AG04450 (cell line): Measurements from ENCODE around the gene ONECUT1. TPM values are rescaled to one million over a fixed set of nuclear protein-coding genes. Genes with fewer than 3 reads are reported as not detected.

ENCODE experiments used
- CTCF ChIA-PET: fragments of 300-600, 350-600 bp; formaldehyde crosslinking; extraction: SDS; loops from one replicate; lab custom pipeline; 2022; ENCODE audit warnings: antibody characterized with exemption, inconsistent platforms; lab: Charles Lee
- POLR2A ChIA-PET: fragments of 350-600 bp; formaldehyde crosslinking; extraction: SDS; loops from one replicate; lab custom pipeline; 2021; ENCODE audit warnings: antibody characterized with exemption, inconsistent platforms; lab: Yijun Ruan, JAX
- DNase-seq: peaks from one replicate; pipeline ENCODE4 v3.0.0-alpha.2; 2011; ENCODE audit warnings: low read depth, low spot score
- H3K27ac ChIP-seq: one replicate; pipeline ENCODE4 v1.5.1; 2012; ENCODE audit warnings: low read depth, low read length, control low read depth
- H3K27me3 ChIP-seq: one replicate; pipeline ENCODE4 v1.6.0; 2012; ENCODE audit warnings: low read length; ENCODE audit not compliant: control insufficient read depth, insufficient read depth
- H3K4me3 ChIP-seq: 2 replicates; pipeline ENCODE4 v1.5.1; 2011; ENCODE audit warnings: mild to moderate bottlenecking, low read depth, low read length, control low read depth
- H3K9me3 ChIP-seq: 2 replicates; pipeline ENCODE4 v1.5.1; 2012; ENCODE audit warnings: low read length; ENCODE audit not compliant: control insufficient read depth, insufficient read depth
- polyA plus RNA-seq: library from polyadenylated mRNA; depleted of rRNA; stranded (reverse); fragments of >200 nt; gene quantifications from 2 replicates; pipeline ENCODE4 v1.2.3, GENCODE V29; 2011
- TF ChIP-seq, protein P1 (sequence below): IDR thresholded peaks from 2 replicates; pipeline ENCODE4 v1.5.1; 2011; ENCODE audit warnings: low read depth, low read length, control low read depth, inconsistent platforms

ONECUT1 gene
- polyA plus RNA-seq, 1 experiment: not detected

- no peak overlapping the region for H3K27ac ChIP-seq
- peaks cover 9% of the 10 kb centered on the region; the same call in 1 of the 2 replicates for H3K9me3 ChIP-seq
- POLR2A ChIA-PET: no interaction called here
- no peak overlapping the region for H3K4me3 ChIP-seq
- H3K27me3 ChIP-seq: peaks cover 99% of the 10 kb centered on the region
- CTCF ChIA-PET: no interaction called here
- TF ChIP-seq, protein P1, sequence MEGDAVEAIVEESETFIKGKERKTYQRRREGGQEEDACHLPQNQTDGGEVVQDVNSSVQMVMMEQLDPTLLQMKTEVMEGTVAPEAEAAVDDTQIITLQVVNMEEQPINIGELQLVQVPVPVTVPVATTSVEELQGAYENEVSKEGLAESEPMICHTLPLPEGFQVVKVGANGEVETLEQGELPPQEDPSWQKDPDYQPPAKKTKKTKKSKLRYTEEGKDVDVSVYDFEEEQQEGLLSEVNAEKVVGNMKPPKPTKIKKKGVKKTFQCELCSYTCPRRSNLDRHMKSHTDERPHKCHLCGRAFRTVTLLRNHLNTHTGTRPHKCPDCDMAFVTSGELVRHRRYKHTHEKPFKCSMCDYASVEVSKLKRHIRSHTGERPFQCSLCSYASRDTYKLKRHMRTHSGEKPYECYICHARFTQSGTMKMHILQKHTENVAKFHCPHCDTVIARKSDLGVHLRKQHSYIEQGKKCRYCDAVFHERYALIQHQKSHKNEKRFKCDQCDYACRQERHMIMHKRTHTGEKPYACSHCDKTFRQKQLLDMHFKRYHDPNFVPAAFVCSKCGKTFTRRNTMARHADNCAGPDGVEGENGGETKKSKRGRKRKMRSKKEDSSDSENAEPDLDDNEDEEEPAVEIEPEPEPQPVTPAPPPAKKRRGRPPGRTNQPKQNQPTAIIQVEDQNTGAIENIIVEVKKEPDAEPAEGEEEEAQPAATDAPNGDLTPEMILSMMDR: no peak
- DNase-seq: no peak
Measured at GRCh38 chr15:52800828-52801747, 11.0 kb upstream of the ONECUT1 start.

DNA sequence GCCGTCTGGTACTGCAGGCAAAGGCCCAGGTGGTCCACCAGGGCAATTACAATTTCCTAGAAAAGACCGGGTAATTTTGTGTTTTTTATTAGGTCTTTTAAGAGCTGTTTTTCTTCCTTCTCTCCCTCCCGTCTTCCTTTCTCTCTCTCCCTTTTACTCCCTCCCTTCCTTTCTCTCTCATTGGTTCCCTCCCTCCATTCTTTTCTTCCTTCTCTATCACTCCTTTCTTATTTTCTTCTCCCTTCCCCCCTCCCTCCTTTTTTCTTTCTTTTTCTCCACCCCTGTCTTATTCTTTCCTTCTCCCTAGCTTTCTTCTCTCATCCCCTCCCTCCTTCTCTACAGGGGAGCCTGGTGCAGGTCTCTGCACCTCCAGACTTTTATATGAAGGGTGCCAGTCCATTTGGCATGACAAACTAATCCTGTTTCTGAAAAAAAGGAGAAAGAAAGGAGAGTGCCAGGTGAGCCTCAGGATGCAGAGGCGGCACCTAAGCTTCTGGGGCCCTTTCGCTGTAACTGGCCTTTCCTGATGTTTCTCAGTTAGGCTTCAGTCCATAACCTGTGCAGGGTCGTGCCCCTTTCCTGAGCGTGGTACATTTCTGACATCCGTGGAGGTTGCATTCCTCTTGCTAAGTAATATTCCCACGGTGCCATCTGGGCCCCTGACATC lies 9.1 kb upstream of the ONECUT1 start:
- H3K27me3 ChIP-seq: peaks cover 99% of the 10 kb centered on the region
- H3K4me3 ChIP-seq: no peak overlapping the region
- no peak overlapping the region for H3K27ac ChIP-seq
- peaks cover 18% of the 10 kb centered on the region; the same call in 1 of the 2 replicates for H3K9me3 ChIP-seq
- ChIA-PET POLR2A (no interaction called here), CTCF (no interaction called here)
- no peak for DNase-seq
- TF ChIP-seq, protein P1: no peak

DNA sequence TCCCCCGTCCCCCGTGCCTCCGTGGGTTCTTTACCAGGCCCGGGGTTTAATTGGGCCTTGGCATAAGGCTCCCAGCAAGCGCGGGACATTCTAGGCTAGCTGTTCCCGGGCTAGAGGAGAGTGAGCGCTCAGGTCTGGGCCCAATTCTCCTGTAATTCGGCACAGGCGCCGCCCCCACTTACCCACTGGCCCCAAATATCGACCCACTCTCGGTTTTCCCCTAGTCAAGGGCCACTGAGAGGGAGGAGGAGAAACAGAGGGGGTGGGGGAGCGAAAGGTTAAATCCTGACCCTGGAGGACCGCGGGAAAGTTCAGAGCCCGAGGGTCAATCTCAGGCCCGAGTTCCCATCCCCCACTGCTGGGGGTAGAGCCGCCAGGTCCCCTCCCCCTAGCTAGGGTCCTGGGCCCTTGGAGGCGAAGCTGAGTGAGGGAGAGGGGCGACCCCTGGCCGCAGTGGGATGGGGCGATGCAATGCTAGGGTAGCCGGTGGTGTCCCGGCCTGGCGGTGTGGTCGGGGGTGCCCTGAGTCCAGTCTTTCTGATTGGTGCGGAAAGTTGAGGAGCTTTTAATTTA lies 8.5 kb upstream of the ONECUT1 start:
- DNase-seq: no peak
- H3K27ac ChIP-seq: no peak overlapping the region
- peaks cover 97% of the 10 kb centered on the region for H3K27me3 ChIP-seq
- peaks cover 18% of the 10 kb centered on the region; the same call in 1 of the 2 replicates for H3K9me3 ChIP-seq
- H3K4me3 ChIP-seq: no peak overlapping the region
- ChIA-PET POLR2A (no interaction called here), CTCF (no interaction called here)
- TF ChIP-seq, protein P1: no peak

DNA sequence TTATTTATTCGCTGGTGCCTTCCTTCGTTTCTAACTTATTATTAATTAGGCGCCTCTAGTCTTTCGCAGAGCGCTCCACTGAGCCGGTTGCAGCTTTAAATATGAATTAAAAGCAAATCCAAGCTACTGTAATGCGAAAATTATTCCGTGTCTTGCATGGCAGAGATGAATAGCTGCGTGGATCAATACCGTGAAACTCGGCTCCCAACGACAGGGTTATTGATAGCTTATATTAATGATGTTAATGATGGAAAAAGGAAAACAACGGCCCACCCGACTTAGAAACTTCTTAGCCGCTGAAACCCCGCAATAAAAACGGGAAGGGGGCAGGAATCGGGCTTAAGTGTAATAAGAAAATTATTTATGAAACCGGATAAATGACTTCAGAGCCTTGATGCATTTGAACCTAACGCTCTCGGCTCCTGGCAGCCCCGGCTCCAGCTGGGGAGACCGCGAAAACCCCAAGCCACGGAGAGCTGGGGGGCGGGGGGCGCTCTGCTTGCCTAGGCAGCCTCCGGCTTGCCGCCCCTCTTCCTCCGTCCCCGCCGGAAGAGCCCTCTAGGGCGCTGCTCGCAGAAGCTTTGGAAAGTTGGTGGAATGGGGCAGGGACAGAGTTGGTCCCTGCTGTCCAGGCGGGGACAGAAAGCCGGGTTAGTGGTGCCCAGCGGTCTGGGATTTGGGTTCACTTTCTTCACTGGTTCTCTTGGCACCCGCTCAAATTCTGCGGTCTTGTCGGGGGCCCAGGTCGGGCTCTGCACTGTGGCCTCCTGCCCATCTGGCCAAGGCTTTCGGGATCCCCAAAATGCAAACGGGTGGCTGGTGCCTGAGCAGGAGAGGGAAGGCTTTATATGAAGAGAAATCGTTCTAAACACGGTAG lies 7.7 kb upstream of the ONECUT1 start:
- TF ChIP-seq, protein P1: no peak
- Histone ChIP-seq H3K27me3 (peaks cover 95% of the 10 kb centered on the region), H3K4me3 (no peak overlapping the region), H3K27ac (no peak overlapping the region), H3K9me3 (peaks cover 18% of the 10 kb centered on the region; the same call in 1 of the 2 replicates)
- ChIA-PET CTCF (interaction anchor here (0.6 kb wide), 1 partner anchor 1922 kb away, joined by 6 read pairs; no protein-coding TSS in a partner anchor), POLR2A (no interaction called here)
- no peak for DNase-seq
